Prostate gland (tissue), 2 donors: ENCODE data around the gene SMIM36. TPM values are rescaled to one million over a fixed set of nuclear protein-coding genes. Genes with fewer than 3 reads are reported as not detected.
"Not testable (repeated sequence)": the region's sequence is repeated elsewhere in the genome, so short reads cannot be mapped to it uniquely, and the experiment has no call there.

ENCODE experiments used
- DNase-seq: peaks from one replicate; pipeline ENCODE4 v3.0.0-alpha.2; 2019; ENCODE audit warnings: low spot score
- H3K27ac ChIP-seq, 2 donors: fragments of 200-600 bp; sonication (generic); 2 replicates each; pipeline ENCODE4 v1.5.1; 2017 to 2019
- H3K27me3 ChIP-seq: fragments of 200-600 bp; sonication (generic); replicated peaks from 2 replicates; pipeline ENCODE4 v1.5.1; 2019; ENCODE audit not compliant: insufficient read depth
- H3K36me3 ChIP-seq, 2 donors: fragments of 200-600 bp; sonication (generic); 1 replicate in 1 of 2; 2 replicates in 1 of 2; pipeline versions ENCODE4 v1.5.1 to v1.8.1; 2017 to 2019
- H3K4me1 ChIP-seq: fragments of 200-600 bp; sonication (generic); replicated peaks from 2 replicates; pipeline ENCODE4 v1.5.1; 2019
- H3K4me3 ChIP-seq, 2 donors: fragments of 200-600 bp; sonication (generic); 2 replicates each; pipeline ENCODE4 v1.5.1; 2017 to 2019
- H3K9me3 ChIP-seq: fragments of 200-600 bp; sonication (generic); 2 replicates; pipeline ENCODE4 v1.5.1; 2017
- CTCF ChIP-seq, 4 experiments: fragments of 200-600 bp in 2 of 4; fragments of 450-650 bp in 2 of 4; sonication (generic) in 2 of 4; IDR thresholded peaks; 1 replicate in 3 of 4; 2 replicates in 1 of 4; pipeline ENCODE4 v1.5.1; 2016 to 2019; ENCODE audit warnings: antibody characterized with exemption in 4 of 4, mild to moderate bottlenecking in 2 of 4, moderate library complexity in 2 of 4
- POLR2A ChIP-seq: fragments of 450-650 bp; IDR thresholded peaks from one replicate; pipeline ENCODE4 v1.6.1; 2016; ENCODE audit warnings: antibody characterized with exemption, mild to moderate bottlenecking
- POLR2AphosphoS5 ChIP-seq: sonication (generic); formaldehyde crosslinking; IDR thresholded peaks from one replicate; pipeline ENCODE4 v1.6.1; 2017; ENCODE audit warnings: antibody characterized with exemption
- WGBS: methylation state at CpG from one replicate; pipeline ENCODE4 v1.1.5; 2018; 5-methylcytosine and 5-hydroxymethylcytosine counted together
- intact Hi-C: fragments of 100-400 bp; cut with DNase I; formaldehyde crosslinking; loops from one replicate; pipeline ENCODE4 v1.14.2; 2022
- small RNA-seq, 2 donors: library from RNA; depleted of rRNA; stranded (forward); fragments of <200 nt; gene quantifications; one replicate each; pipeline ENCODE3, GENCODE V24; 2016
- total RNA-seq, 2 donors: library from RNA; depleted of rRNA; stranded (reverse); fragments of >200 nt; gene quantifications; one replicate each; pipeline ENCODE4 v1.1.0, GENCODE V29; 2016

The SMIM36 gene
- total RNA-seq, 2 donors from 2014 or later = not detected

GRCh38 chr17:55407641-55408566 lies 103.3 kb downstream of the SMIM36 start:
- Histone ChIP-seq H3K27me3 (no peaks in the 10 kb centered on the region), H3K4me3 (no peak overlapping the region), H3K4me1 (no peaks in the 10 kb centered on the region), H3K27ac (no peak overlapping the region), H3K9me3 (no peaks in the 10 kb centered on the region), H3K36me3 (no peaks in the 10 kb centered on the region)
- TF ChIP-seq POLR2A (no peak), CTCF (IDR thresholded peaks at IDR 0.05) (no peak), POLR2AphosphoS5 (no peak)
- no peak for DNase-seq
- 71% methylated on average over 5 of the region's 5 CpGs for WGBS
- intact Hi-C loops = no loop called here

GRCh38 chr17:55405600-55405999 lies 105.7 kb downstream of the SMIM36 start:
- Histone ChIP-seq H3K4me3 (no peak overlapping the region), H3K4me1 (no peaks in the 10 kb centered on the region), H3K9me3 (no peaks in the 10 kb centered on the region), H3K27me3 (no peaks in the 10 kb centered on the region), H3K27ac (no peak overlapping the region), H3K36me3 (no peaks in the 10 kb centered on the region)
- TF ChIP-seq POLR2A = no peak
- no peak for TF ChIP-seq CTCF (IDR thresholded peaks at IDR 0.05)
- no peak for TF ChIP-seq POLR2AphosphoS5
- no peak for DNase-seq
- intact Hi-C loops = no loop called here
- 43% methylated on average over 1 of the region's 1 CpG for WGBS

GRCh38 chr17:55404197-55404596 lies 107.1 kb downstream of the SMIM36 start:
- not testable (repeated sequence) for H3K36me3 ChIP-seq, H3K4me3 ChIP-seq

GRCh38 chr17:55402374-55402773 lies 108.9 kb downstream of the SMIM36 start:
- Histone ChIP-seq H3K36me3 (no peaks in the 10 kb centered on the region), H3K27ac (no peak overlapping the region), H3K4me3 (no peak overlapping the region), H3K9me3 (no peaks in the 10 kb centered on the region), H3K4me1 (no peaks in the 10 kb centered on the region), H3K27me3 (no peaks in the 10 kb centered on the region)
- no peak for TF ChIP-seq POLR2A
- no peak for TF ChIP-seq CTCF (IDR thresholded peaks at IDR 0.05)
- TF ChIP-seq POLR2AphosphoS5 = no peak
- WGBS = 65% methylated on average over 4 of the region's 4 CpGs
- DNase-seq = no peak
- intact Hi-C loops = no loop called here

More at GRCh38 chr17:55404197-55404596, 107.1 kb downstream of the SMIM36 start:
- 80% methylated on average over 5 of the region's 5 CpGs for whole genome bisulfite sequencing
- DNase-seq, intact Hi-C loops, H3K4me1 ChIP-seq, H3K27ac ChIP-seq, H3K27me3 ChIP-seq, H3K9me3 ChIP-seq: not testable (repeated sequence)

Small RNAs within 50 kb of the gene (small RNA-seq; reads per million reads assigned to genes)
- gene RNU6-1249P = 0 reads per million in 2 donors

Other genes starting within 250 kb of the SMIM36 start
- 10 to 100 TPM; 26.5 to 34.9 TPM for gene HLF, start 246.5 kb downstream of the SMIM36 start, total RNA-seq
- gene MMD, start 89.6 kb downstream of the SMIM36 start, total RNA-seq = 10 to 100 TPM in 1 of 2 donors, 1 to 10 TPM in 1; 8.7 to 55.0 TPM
- 1 to 10 TPM; 1.2 to 3.2 TPM for gene TMEM100, start 211.4 kb upstream of the SMIM36 start, total RNA-seq
- gene PCTP, start 239.6 kb upstream of the SMIM36 start, total RNA-seq = 10 to 100 TPM; 14.7 to 21.9 TPM